ENCODE data around the gene OCRL.
"Not testable (repeated sequence)": the region's sequence is repeated elsewhere in the genome, so short reads cannot be mapped to it uniquely, and the experiment has no call there.

OCRL gene

GRCh38 chrX:129553619-129554288 is 13.7 kb downstream of the OCRL start:
- H3K27me3 ChIP-seq (ENCODE audit: insufficient read depth, low read length), result no peaks in the 10 kb centered on the region
- H3K4me1 ChIP-seq (ENCODE audit: insufficient read depth, low read length), result no peaks in the 10 kb centered on the region
- peaks cover 10% of the 10 kb centered on the region for H3K36me3 ChIP-seq (ENCODE audit: insufficient read depth, low read length)
- no peak overlapping the region for H3K4me3 ChIP-seq (ENCODE audit: low read length)
- no peak overlapping the region for H2AFZ ChIP-seq (ENCODE audit: low read depth, low read length)
- H3K9me3 ChIP-seq (ENCODE audit: low read length), result no peaks in the 10 kb centered on the region

DNA sequence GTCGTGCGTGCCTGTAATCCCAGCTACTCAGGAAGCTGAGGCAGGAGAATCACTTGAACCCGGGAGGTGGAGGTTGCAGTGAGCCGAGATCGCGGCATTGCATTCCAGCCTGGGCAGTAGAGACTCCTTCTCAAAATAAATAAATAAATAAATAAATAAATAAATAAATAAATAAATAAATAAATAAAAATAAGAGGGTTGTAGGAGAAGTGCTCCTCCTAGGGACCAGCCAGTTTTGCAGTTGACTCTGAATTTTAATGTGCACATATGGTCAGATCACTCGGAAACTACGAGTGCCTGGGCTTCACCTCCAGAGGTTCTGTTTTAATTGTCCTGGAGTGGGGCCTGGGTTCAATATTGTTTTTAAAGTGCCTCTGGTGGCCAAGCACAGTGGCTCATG is 14.8 kb downstream of the OCRL start:
- not testable (repeated sequence) for H3K4me3 ChIP-seq (ENCODE audit: low read length); H3K9me3 ChIP-seq (ENCODE audit: low read length); H3K4me1 ChIP-seq (ENCODE audit: insufficient read depth, low read length); H2AFZ ChIP-seq (ENCODE audit: low read depth, low read length); H3K27me3 ChIP-seq (ENCODE audit: insufficient read depth, low read length)
- H3K36me3 ChIP-seq (ENCODE audit: insufficient read depth, low read length), result peaks cover 14% of the 10 kb centered on the region

DNA sequence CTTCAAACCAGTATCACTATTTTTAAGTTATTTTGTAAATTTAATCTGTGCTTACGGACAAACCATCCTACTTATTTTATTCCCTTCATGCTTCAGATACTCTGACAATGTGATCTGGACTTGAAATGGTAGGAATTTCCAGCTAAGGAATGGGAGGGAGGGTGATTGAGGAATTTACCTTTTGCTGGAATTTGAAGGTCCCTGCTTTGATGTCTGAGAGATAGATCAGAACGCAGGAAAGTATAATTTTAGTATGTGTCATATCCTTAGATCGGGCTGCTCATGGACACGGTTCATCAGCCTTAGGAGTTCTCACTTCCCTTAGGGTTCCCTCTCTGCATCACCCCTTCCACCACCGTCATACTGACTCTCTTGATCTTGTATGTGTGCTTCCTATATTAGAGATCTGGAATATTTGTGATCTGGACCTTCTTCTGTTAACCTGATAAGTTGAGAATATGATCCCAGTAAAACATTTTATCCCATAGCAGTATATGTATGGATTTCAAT is 16.8 kb downstream of the OCRL start:
- H2AFZ ChIP-seq (ENCODE audit: low read depth, low read length), result no peak overlapping the region
- no peaks in the 10 kb centered on the region for H3K9me3 ChIP-seq (ENCODE audit: low read length)
- no peaks in the 10 kb centered on the region for H3K4me1 ChIP-seq (ENCODE audit: insufficient read depth, low read length)
- peaks cover 30% of the 10 kb centered on the region for H3K36me3 ChIP-seq (ENCODE audit: insufficient read depth, low read length)
- no peaks in the 10 kb centered on the region for H3K27me3 ChIP-seq (ENCODE audit: insufficient read depth, low read length)
- H3K4me3 ChIP-seq (ENCODE audit: low read length), result no peak overlapping the region

DNA sequence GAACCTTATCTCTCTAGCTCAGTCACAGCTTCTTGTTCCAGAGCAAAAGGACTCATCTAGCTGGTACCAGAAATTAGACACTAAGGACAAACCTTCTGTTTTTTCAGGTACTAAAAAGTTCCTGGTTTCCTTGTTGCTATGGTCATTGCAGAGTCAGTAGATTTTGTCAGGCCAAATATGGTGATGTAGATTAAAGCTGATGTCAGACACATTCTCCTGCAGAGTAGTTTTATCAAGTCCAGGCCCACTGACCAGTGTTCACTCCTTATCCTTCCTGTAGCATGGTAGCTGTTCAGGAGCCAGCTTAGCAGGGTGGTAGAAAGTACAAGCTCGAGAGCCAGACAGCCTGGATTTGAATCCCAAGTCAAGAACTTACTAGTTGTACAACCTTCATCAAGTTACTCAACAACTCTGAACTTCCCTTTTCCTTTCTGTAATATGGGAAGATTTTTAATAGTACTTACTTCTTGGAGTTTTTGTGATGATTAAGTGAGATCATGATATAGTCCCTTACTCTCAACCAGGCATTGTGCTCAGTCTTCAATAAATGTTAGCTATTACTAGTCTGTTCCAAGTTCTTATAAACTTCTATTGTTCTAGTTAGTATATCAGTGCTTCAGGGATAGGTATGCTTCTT is 17.9 kb downstream of the OCRL start:
- H3K4me3 ChIP-seq (ENCODE audit: low read length), result no peak overlapping the region
- H3K36me3 ChIP-seq (ENCODE audit: insufficient read depth, low read length), result peaks cover 36% of the 10 kb centered on the region
- H3K27me3 ChIP-seq (ENCODE audit: insufficient read depth, low read length), result no peaks in the 10 kb centered on the region

DNA sequence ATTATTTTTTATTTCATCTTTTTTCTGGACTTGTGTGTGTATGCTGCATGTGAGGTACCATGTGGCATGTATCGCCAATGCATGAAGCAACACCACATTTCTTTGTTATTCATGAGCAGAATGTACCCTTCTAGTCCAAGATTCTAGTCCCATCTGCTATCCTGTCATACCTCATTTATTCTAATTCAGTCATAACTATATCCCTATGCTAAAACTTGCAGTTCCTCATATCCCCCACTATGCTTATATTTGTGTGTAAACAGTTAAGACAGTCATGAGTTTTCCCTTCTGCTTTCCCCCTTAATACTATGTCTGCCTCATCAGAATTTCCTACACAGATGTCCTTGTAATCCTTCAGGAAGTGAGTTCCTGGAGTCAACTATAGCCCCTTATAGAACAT is 19.7 kb downstream of the OCRL start:
- Histone ChIP-seq H3K4me1 (ENCODE audit: insufficient read depth, low read length) (no peaks in the 10 kb centered on the region), H3K9me3 (ENCODE audit: low read length) (no peaks in the 10 kb centered on the region), H3K36me3 (ENCODE audit: insufficient read depth, low read length) (peaks cover 38% of the 10 kb centered on the region), H2AFZ (ENCODE audit: low read depth, low read length) (no peak overlapping the region), H3K27me3 (ENCODE audit: insufficient read depth, low read length) (no peaks in the 10 kb centered on the region), H3K4me3 (ENCODE audit: low read length) (no peak overlapping the region)

More for the DNA sequence above, 17.9 kb downstream of the OCRL start:
- Histone ChIP-seq H3K9me3 (ENCODE audit: low read length) (no peaks in the 10 kb centered on the region), H3K4me1 (ENCODE audit: insufficient read depth, low read length) (no peaks in the 10 kb centered on the region), H2AFZ (ENCODE audit: low read depth, low read length) (no peak overlapping the region)

DNA sequence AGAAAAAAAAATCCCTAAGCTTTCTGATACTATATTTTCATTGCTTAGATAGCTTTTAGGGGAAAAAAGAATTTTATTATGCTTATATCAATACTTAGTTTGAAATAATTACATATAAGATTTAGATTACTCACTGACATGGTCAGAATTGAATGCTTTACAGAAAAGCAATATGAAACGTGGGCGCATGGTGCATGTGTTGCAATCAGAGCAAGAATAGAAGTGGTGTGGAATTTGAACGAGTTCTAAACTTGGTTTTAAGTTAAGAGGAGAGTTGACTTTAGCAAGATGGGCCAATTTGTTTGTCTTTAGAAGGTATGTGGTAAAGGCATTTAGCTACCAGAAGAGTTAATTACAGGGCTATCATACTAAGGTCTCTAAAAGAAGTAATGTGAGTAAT is 21.4 kb downstream of the OCRL start:
- no peaks in the 10 kb centered on the region for H3K4me1 ChIP-seq (ENCODE audit: insufficient read depth, low read length)
- no peaks in the 10 kb centered on the region for H3K9me3 ChIP-seq (ENCODE audit: low read length)
- H3K36me3 ChIP-seq (ENCODE audit: insufficient read depth, low read length), result peaks cover 51% of the 10 kb centered on the region
- H3K27me3 ChIP-seq (ENCODE audit: insufficient read depth, low read length), result no peaks in the 10 kb centered on the region
- H3K4me3 ChIP-seq (ENCODE audit: low read length), result no peak overlapping the region
- no peak overlapping the region for H2AFZ ChIP-seq (ENCODE audit: low read depth, low read length)

DNA sequence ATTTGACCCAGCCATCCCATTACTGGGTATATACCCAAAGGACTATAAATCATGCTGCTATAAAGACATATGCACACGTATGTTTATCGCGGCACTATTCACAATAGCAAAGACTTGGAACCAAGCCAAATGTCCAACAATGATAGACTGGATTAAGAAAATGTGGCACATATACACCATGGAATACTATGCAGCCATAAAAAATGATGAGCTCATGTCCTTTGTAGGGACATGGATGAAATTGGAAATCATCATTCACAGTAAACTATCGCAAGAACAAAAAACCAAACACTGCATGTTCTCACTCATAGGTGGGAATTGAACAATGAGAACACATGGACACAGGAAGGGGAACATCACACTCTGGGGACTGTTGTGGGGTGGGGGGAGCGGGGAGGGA is 24.3 kb downstream of the OCRL start:
- H3K27me3 ChIP-seq (ENCODE audit: insufficient read depth, low read length); H3K9me3 ChIP-seq (ENCODE audit: low read length); H2AFZ ChIP-seq (ENCODE audit: low read depth, low read length); H3K4me3 ChIP-seq (ENCODE audit: low read length); H3K4me1 ChIP-seq (ENCODE audit: insufficient read depth, low read length): not testable (repeated sequence)
- H3K36me3 ChIP-seq (ENCODE audit: insufficient read depth, low read length), result peaks cover 53% of the 10 kb centered on the region

DNA sequence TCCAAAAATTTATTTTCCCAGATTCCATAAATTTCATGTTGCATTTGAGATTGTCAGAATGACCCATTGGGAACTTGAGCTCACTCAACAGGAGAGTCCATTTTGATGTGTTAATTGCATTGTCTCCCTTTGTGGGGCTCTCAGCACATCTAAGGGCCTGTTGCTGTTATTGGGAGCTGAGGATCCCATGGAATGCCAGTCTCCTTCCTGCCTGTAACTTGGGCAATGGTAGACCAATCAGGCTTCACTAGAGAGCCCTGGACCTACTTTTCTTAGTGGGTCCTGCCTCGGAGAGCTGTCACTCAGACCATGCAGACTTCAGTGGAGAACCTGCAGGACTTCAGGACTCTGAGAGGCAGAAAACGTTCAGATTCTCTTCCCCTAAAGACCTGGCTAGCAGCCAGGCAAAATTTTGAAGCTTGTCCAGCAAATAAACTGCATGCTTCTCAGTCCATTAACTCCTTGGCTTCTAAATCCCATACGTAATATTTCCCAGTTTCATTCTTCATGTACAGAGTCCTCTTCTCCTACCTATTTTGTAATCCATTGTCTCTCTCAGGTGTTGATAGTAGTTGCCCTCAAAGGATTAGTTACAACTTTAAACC is 25.1 kb downstream of the OCRL start:
- no peak overlapping the region for H3K4me3 ChIP-seq (ENCODE audit: low read length)
- peaks cover 47% of the 10 kb centered on the region for H3K36me3 ChIP-seq (ENCODE audit: insufficient read depth, low read length)
- H3K27me3 ChIP-seq (ENCODE audit: insufficient read depth, low read length), result no peaks in the 10 kb centered on the region
- H3K4me1 ChIP-seq (ENCODE audit: insufficient read depth, low read length), result no peaks in the 10 kb centered on the region
- no peak overlapping the region for H2AFZ ChIP-seq (ENCODE audit: low read depth, low read length)
- no peaks in the 10 kb centered on the region for H3K9me3 ChIP-seq (ENCODE audit: low read length)

GRCh38 chrX:129566073-129566472 is 26.0 kb downstream of the OCRL start:
- H3K4me3 ChIP-seq (ENCODE audit: low read length), result no peak overlapping the region
- no peaks in the 10 kb centered on the region for H3K9me3 ChIP-seq (ENCODE audit: low read length)
- H3K36me3 ChIP-seq (ENCODE audit: insufficient read depth, low read length), result peaks cover 46% of the 10 kb centered on the region
- H3K27me3 ChIP-seq (ENCODE audit: insufficient read depth, low read length), result no peaks in the 10 kb centered on the region
- H3K4me1 ChIP-seq (ENCODE audit: insufficient read depth, low read length), result no peaks in the 10 kb centered on the region
- no peak overlapping the region for H2AFZ ChIP-seq (ENCODE audit: low read depth, low read length)

DNA sequence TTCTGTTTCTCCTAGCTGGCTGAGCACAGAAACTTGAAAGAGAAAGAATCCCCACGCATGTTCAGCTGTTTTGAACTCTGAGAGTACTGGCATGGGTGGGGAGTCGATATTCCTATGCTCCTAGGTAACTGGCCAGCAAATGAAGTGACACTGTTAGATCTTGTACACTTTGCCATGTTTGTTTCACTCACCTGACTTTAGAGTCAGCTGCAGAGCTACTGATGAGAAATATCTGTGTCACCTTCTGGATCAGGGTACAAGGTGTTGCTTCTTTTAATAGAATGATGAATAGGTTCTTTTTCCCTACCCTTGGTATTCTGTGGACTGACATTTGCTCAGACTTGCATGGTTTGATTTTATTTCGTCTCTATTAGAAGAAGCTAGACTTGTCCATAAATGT is 28.3 kb downstream of the OCRL start:
- no peak overlapping the region for H2AFZ ChIP-seq (ENCODE audit: low read depth, low read length)
- no peaks in the 10 kb centered on the region for H3K4me1 ChIP-seq (ENCODE audit: insufficient read depth, low read length)
- H3K36me3 ChIP-seq (ENCODE audit: insufficient read depth, low read length), result peaks cover 35% of the 10 kb centered on the region
- no peaks in the 10 kb centered on the region for H3K9me3 ChIP-seq (ENCODE audit: low read length)
- no peaks in the 10 kb centered on the region for H3K27me3 ChIP-seq (ENCODE audit: insufficient read depth, low read length)
- no peak overlapping the region for H3K4me3 ChIP-seq (ENCODE audit: low read length)

GRCh38 chrX:129572422-129572821 is 32.4 kb downstream of the OCRL start:
- no peaks in the 10 kb centered on the region for H3K9me3 ChIP-seq (ENCODE audit: low read length)
- H2AFZ ChIP-seq (ENCODE audit: low read depth, low read length), result no peak overlapping the region
- H3K4me1 ChIP-seq (ENCODE audit: insufficient read depth, low read length), result no peaks in the 10 kb centered on the region
- peaks cover 33% of the 10 kb centered on the region for H3K36me3 ChIP-seq (ENCODE audit: insufficient read depth, low read length)
- H3K4me3 ChIP-seq (ENCODE audit: low read length), result no peak overlapping the region
- no peaks in the 10 kb centered on the region for H3K27me3 ChIP-seq (ENCODE audit: insufficient read depth, low read length)

GRCh38 chrX:129573652-129574051 is 33.6 kb downstream of the OCRL start:
- peaks cover 33% of the 10 kb centered on the region for H3K36me3 ChIP-seq (ENCODE audit: insufficient read depth, low read length)
- H3K4me1 ChIP-seq (ENCODE audit: insufficient read depth, low read length); H3K27me3 ChIP-seq (ENCODE audit: insufficient read depth, low read length); H2AFZ ChIP-seq (ENCODE audit: low read depth, low read length); H3K9me3 ChIP-seq (ENCODE audit: low read length); H3K4me3 ChIP-seq (ENCODE audit: low read length): not testable (repeated sequence)

DNA sequence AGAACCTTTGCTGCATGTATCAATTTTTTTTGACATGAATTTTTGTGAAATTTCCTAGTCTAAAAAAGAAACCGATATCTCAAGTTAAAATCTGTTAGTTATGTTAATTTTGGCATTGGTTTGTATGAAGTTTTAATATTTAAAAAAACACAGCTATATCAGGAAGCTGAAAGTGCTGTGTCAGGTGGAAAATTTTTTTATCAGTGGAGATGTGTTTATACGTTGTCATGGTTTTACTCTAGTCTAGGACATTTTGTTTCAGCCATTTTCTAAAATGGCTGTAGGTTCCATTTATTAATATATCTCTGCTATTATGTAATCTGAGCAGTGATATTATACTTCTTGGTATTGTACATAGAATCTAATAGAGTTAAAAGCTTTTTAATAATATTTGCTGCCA is 34.2 kb downstream of the OCRL start:
- peaks cover 1% of the 10 kb centered on the region for H3K27me3 ChIP-seq (ENCODE audit: insufficient read depth, low read length)
- no peak overlapping the region for H2AFZ ChIP-seq (ENCODE audit: low read depth, low read length)
- no peak overlapping the region for H3K4me3 ChIP-seq (ENCODE audit: low read length)
- H3K9me3 ChIP-seq (ENCODE audit: low read length), result no peaks in the 10 kb centered on the region
- peaks cover 29% of the 10 kb centered on the region for H3K36me3 ChIP-seq (ENCODE audit: insufficient read depth, low read length)
- no peaks in the 10 kb centered on the region for H3K4me1 ChIP-seq (ENCODE audit: insufficient read depth, low read length)

All from neuron (in vitro differentiated cells).